ENCODE measurements around the gene BRD1. TPM values are rescaled to one million over a fixed set of nuclear protein-coding genes. Genes with fewer than 3 reads are reported as not detected.

BRD1 gene
- total RNA-seq, 4 donors from 2014 or later = 17.9 to 47.4 (median 37.9) TPM

DNA sequence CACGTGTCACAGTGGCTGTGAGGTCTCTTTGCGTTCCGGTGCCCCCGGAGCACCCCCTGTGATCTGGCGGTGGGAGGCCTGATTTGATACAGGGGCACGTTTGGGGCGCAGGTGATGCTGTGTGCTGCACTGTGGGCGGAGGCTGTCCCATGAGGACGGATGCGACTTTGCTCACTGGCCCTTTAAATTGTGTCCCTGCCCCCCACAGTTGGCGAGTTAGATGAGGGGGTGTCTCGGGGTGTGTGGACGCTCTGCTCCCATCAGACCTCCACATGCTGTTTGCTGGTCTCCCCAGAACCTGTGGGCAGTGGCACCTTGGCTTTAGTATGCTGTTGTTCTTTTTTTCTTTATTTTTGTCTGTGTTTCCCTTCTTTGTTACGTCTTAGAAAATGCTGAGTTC is 31.2 kb upstream of the BRD1 start:
- H3K27me3 ChIP-seq = no peaks in the 10 kb centered on the region
- no peaks in the 10 kb centered on the region for H3K36me3 ChIP-seq
- H3K4me1 ChIP-seq = peaks cover 0 to 6% of the 10 kb centered on the region in 2 donors
- intact Hi-C loops (cut with DNase I; ENCODE audit: low total_unique reads) = no loop called here
- no peak overlapping the region for H3K4me3 ChIP-seq
- TF ChIP-seq, protein P1, sequence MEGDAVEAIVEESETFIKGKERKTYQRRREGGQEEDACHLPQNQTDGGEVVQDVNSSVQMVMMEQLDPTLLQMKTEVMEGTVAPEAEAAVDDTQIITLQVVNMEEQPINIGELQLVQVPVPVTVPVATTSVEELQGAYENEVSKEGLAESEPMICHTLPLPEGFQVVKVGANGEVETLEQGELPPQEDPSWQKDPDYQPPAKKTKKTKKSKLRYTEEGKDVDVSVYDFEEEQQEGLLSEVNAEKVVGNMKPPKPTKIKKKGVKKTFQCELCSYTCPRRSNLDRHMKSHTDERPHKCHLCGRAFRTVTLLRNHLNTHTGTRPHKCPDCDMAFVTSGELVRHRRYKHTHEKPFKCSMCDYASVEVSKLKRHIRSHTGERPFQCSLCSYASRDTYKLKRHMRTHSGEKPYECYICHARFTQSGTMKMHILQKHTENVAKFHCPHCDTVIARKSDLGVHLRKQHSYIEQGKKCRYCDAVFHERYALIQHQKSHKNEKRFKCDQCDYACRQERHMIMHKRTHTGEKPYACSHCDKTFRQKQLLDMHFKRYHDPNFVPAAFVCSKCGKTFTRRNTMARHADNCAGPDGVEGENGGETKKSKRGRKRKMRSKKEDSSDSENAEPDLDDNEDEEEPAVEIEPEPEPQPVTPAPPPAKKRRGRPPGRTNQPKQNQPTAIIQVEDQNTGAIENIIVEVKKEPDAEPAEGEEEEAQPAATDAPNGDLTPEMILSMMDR (IDR thresholded peaks at IDR 0.05) = no peak
- no peak for TF ChIP-seq POLR2A (IDR thresholded peaks at IDR 0.05)
- H3K27ac ChIP-seq = no peak overlapping the region
- no peaks in the 10 kb centered on the region for H3K9me3 ChIP-seq
- DNase-seq = no peak

DNA sequence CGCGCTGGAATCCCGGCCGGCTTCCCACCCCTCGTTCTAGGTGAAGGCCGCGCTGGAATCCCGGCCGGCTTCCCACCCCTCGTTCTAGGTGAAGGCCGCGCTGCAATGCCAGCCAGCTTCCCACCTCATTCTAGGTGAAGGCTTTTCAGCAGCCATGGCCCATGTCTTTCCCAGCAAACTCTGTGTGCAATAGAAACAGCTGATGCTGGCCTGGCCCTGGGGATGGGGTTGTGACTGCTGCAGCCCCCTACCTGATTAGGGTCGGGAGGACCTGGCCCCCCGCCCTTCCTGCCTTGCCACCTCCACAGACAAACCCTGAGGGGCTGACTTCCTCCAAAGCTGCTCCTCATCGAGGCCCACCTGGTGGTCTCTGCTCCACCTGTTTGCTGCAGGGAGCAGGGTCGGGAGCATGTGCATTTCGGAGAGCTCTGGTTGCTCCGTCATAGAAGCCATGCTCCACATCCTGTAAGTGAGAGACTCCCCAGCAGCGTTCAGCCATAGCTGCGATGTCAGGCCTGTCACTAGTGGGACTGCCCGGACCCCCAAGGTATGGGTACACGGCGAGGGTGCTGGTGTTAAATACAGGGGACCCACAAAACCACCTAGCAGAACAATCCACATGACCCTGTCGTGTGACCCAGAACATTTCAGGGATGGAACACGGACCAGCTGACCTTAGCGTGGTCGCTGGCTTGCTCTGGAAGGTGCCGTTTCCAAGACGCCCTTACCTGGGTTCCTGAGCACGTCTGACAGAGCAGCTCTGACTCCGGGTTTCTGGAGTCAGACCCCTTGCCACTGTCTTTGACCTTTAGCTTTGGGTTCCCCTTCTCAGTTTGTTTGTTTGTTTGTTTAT is 29.3 kb upstream of the BRD1 start:
- intact Hi-C loops (cut with DNase I; ENCODE audit: low total_unique reads) = no loop called here
- Histone ChIP-seq H3K9me3 (no peaks in the 10 kb centered on the region), H3K4me3 (no peak overlapping the region), H3K36me3 (no peaks in the 10 kb centered on the region), H3K4me1 (peaks cover 0 to 6% of the 10 kb centered on the region in 2 donors), H3K27me3 (no peaks in the 10 kb centered on the region), H3K27ac (no peak overlapping the region)
- TF ChIP-seq POLR2A (IDR thresholded peaks at IDR 0.05) = no peak
- TF ChIP-seq, protein P1 (IDR thresholded peaks at IDR 0.05) = no peak
- DNase-seq = no peak

DNA sequence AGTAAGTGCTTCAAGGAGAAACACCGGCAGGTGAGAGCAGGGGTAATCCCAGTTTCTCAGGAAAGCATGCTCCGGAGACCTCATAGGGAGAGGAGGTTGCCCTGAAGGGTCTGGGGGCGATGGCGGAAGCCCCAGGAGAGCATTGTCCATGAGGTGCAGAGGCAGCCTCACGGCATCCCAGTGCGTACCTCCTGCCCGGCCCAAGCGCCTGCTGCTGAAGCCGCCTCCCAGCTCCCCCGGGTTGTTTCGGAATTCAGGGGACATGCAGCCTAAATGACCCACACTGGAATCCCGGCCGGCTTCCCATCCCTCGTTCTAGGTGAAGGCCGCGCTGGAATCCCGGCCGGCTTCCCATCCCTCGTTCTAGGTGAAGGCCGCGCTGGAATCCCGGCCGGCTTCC is 28.7 kb upstream of the BRD1 start:
- H3K36me3 ChIP-seq = no peaks in the 10 kb centered on the region
- H3K27ac ChIP-seq = no peak overlapping the region
- DNase-seq = no peak
- TF ChIP-seq, protein P1 (IDR thresholded peaks at IDR 0.05) = no peak
- no peak for TF ChIP-seq POLR2A (IDR thresholded peaks at IDR 0.05)
- no peaks in the 10 kb centered on the region for H3K27me3 ChIP-seq
- intact Hi-C loops (cut with DNase I; ENCODE audit: low total_unique reads) = no loop called here
- H3K9me3 ChIP-seq = no peaks in the 10 kb centered on the region
- peaks cover 0 to 6% of the 10 kb centered on the region in 2 donors for H3K4me1 ChIP-seq
- H3K4me3 ChIP-seq = no peak overlapping the region

DNA sequence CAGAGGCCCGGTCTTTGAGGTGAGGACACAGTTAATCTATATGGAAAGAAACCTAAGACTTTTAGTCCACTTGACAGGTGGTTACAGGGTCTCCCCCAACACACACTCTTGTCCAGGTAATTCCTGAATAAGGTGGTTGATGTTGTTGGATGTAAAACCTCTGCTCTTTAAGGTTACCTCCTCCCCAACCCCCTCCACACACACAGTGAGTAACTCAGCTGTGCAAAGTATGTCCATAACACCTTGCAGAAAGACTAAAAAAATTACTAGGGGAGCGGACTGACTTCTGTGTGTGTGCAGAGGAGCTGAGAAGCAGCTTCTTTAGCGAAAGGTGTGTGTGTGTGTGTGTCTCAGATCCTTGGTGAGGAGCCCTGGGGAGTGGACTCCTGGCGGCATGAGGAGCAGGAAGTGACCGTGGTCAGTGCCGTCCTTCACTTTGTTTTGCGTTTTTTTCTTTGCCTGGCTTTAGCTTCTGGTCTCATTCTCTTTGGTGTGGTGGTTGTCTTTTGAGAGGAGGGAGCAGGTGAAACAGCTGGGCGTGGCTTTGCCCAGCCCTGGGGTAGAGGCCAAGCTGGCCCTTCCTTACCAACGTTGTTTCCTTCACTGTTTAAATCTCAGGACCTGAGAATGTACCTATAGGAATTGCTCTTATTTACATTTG is 27.7 kb upstream of the BRD1 start:
- no peak for DNase-seq
- H3K4me1 ChIP-seq = peaks cover 0 to 6% of the 10 kb centered on the region in 2 donors
- TF ChIP-seq, protein P1 (IDR thresholded peaks at IDR 0.05) = no peak
- TF ChIP-seq POLR2A (IDR thresholded peaks at IDR 0.05) = no peak
- no peak overlapping the region for H3K4me3 ChIP-seq
- H3K27ac ChIP-seq = no peak overlapping the region
- no peaks in the 10 kb centered on the region for H3K27me3 ChIP-seq
- no peaks in the 10 kb centered on the region for H3K36me3 ChIP-seq
- no peaks in the 10 kb centered on the region for H3K9me3 ChIP-seq
- intact Hi-C loops (cut with DNase I; ENCODE audit: low total_unique reads) = no loop called here

Measured in uterus (tissue), 4 donors.